GM12801 (cell line): ENCODE measurements around the gene UBALD2.

ENCODE experiments used
- TF ChIP-seq, protein P1 (sequence below): IDR thresholded peaks from one replicate; pipeline ENCODE4 v1.5.1; 2011; ENCODE audit warnings: control low read depth; ENCODE audit not compliant: insufficient read length; ENCODE audit errors: extremely low read depth

The UBALD2 gene

DNA sequence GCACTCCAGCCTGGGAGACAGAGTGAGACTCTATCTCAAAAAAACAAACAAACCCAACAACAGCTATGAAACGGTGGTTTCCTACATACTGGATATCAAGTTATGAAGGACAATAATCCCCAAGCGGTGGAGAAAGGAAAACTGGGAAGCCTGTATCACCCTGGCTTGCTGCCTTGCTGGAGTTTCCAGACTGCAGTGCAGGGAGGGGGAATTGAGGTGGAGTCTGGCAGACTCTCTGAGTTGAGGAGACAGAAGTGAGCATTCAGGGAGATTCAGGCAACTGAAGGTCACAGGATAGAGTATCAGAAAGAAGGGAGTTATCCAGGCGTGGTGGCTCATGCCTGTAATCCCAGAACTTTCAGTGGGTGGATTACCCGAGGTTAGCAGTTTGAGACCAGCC is 31.0 kb downstream of the UBALD2 start:
- TF ChIP-seq, protein P1, sequence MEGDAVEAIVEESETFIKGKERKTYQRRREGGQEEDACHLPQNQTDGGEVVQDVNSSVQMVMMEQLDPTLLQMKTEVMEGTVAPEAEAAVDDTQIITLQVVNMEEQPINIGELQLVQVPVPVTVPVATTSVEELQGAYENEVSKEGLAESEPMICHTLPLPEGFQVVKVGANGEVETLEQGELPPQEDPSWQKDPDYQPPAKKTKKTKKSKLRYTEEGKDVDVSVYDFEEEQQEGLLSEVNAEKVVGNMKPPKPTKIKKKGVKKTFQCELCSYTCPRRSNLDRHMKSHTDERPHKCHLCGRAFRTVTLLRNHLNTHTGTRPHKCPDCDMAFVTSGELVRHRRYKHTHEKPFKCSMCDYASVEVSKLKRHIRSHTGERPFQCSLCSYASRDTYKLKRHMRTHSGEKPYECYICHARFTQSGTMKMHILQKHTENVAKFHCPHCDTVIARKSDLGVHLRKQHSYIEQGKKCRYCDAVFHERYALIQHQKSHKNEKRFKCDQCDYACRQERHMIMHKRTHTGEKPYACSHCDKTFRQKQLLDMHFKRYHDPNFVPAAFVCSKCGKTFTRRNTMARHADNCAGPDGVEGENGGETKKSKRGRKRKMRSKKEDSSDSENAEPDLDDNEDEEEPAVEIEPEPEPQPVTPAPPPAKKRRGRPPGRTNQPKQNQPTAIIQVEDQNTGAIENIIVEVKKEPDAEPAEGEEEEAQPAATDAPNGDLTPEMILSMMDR: no peak

DNA sequence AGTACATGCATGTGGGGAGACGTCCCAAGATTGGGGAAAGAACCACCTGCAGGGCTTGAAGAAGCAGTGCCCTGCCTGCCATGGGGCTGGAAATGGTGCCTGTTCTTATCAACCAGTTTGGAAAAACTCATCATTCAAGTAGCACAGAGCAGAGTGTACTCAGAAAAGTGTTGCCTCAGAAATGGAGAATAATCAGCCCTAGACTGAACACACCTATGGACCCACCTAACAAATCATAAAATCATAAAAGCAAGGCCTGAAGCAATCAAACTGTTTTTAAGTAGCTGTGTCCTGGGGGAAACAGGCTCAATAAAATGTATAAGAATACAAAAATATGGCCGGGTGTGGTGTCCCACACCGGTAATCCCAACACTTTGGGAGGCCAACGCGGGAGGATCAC is 31.7 kb downstream of the UBALD2 start:
- TF ChIP-seq, protein P1: no peak

DNA sequence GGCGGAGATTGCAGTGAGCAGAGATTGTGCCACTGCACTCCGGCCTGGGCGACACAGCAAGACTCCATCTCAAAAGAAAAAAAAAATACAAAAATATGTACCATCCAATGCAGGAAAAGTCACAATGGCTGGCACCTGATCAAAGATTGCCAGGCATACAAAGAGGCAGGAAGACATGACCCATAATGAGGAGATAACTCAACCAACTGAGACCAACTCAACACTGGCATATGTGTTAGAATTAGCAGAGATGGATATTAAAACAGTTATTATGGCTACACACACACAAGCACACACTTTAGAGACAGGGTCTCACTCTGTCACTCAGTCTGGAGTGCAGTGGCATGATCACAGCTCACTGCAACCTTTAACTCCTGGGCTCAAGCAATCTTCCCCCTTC is 32.3 kb downstream of the UBALD2 start:
- TF ChIP-seq, protein P1: no peak

DNA sequence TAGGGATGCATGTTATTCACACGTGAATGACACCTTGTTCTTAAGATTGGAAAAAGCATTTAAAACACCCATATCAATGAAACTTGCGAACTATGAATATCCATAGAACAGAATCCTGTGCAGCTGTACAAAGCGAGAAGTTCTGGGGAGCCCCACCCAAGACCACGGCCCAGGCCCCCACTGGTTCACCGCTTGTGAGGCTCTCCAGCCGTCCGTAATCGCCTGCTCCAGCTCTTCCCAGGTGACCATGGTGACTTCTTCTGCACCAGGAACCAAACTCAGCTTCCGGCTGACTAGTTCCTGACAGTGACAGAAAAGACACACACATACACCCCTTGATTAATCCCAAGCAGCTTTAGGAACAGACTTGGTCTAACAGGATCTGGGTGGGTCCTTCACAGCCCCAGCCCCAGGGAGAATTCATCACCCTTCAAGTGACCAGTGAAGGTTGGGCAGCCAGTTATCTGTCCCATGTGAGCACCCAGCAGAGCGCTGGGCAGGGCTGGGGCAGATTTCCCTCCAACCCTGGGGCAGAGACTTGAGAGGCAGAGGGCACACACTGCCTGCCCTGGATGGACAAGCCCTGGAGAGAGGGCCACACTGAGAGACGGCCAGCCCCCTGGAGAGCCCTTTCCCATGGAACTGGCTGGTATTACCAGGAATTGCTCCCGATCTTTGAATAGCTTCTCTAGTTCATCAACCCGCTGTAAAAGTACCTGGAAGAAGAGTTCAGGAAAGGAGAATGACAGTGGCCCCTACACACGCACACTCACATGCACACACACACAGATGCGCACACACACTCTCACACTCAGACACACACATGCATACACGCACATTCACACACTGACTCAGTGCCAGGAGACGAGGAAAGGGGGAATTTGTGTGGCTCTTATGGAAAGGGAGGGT is 39.3 kb downstream of the UBALD2 start:
- TF ChIP-seq, protein P1: no peak

DNA sequence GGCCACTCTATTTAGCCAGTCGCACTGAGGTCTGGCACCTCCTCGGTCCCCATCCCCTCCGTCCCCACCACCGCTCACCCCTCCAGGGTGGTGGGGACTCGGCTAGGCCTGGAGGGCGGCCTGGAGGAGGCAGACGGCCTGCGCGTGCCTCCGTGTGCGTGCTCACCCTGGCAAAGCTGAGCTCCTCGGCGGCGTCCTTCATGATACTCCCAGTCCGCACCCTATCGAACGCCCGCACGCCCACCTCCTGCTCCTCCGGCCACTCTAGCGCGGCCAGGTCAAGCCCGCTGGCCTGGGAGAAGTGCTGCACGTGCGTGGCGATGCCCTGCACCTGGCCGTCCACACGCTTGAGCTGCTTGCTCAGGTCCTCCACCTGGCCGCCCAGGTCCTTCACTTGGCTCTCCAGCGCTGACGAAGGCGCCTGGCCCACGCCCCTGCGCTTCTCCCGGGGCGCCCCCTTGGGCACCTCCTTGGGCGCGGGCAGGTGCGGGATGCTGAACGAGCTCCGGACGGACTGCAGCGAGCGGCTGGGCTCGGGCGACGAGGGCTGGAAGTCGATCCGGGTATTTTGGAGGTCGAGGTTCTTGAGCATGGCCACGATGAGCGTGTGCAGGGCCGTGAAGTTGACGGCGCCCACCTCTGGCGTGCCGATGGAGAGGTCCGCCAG is 42.3 kb downstream of the UBALD2 start:
- TF ChIP-seq, protein P1: no peak

DNA sequence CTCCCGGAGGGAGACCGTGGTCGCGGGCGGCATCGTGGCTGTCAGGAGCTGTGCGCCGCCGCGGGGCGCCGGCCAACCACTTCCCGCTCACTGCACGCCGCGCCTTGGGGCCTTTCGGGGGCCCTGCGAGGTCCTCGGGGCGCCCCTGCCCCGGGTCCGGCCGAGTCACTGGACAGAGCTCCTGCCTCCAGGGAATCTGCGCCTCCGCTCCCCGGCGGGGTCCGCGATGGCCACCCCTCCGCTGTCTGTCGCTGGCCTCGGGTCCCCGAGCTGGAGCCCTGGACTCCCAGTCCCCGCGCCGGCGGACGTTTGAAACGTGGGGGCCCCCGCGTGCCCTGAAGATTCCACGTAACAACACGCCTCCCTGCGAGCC is 42.8 kb downstream of the UBALD2 start, which contains the start of gene QRICH2:
TSS of gene QRICH2 (minus strand) at position 311 of the 373 bp plus-strand sequence. CDS start at position 33, 278 bp downstream.
- TF ChIP-seq, protein P1: no peak

DNA sequence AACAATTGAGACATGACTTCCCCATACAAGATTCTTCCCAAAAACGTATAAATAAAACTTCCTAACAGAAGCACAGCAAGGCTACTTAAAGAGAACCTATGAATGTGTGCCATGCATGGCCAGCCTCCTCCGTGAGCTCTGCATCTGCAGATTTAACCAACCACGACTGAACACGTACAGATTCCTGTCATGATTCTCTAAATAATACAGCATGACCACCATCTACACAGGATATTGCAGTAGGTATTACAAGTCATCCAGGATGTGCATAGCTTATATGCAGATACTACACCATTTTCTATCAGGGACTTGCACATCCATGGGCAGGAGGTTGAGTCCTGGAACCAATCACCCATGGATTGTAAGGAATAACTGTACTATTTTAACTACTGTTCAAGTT is 44.3 kb downstream of the UBALD2 start:
- TF ChIP-seq, protein P1: no peak
